T-helper 2 cell (primary cell): ENCODE results near the gene CHMP4A.

ENCODE experiments used
- DNase-seq, 5 experiments: peaks; one replicate each; pipeline versions ENCODE4 v3.0.0 to v3.0.0-alpha.2; 2012 to 2022
- total RNA-seq, 2 donors: gene quantifications; one replicate each; lab custom pipeline; 2026; lab: John Stamatoyannopoulos, UW

The CHMP4A gene
- 8.7 to 12.3 reads per million in 2 donors for total RNA-seq

- DNase-seq: peak; percentile 88 to 99 (median 95)
Observed at GRCh38 chr14:24212924-24213865, at the start of gene CHMP4A. CHMP4A (minus strand) TSS chr14:24213488; CDS start chr14:24213439, 49 bp downstream.

GRCh38 chr14:24261969-24262327 is 48.7 kb upstream of the CHMP4A start:
- DNase-seq: no peak

- no peak for DNase-seq
Observed at GRCh38 chr14:24261256-24261968, 48.1 kb upstream of the CHMP4A start.

- DNase-seq: no peak
Observed at GRCh38 chr14:24260780-24261157, 47.5 kb upstream of the CHMP4A start.

GRCh38 chr14:24260026-24260779 is 46.9 kb upstream of the CHMP4A start:
- DNase-seq: no peak

GRCh38 chr14:24259282-24260025 is 46.2 kb upstream of the CHMP4A start:
- DNase-seq: no peak

- no peak for DNase-seq
Observed at GRCh38 chr14:24258548-24259265, 45.4 kb upstream of the CHMP4A start.

- DNase-seq: no peak
Observed at GRCh38 chr14:24258119-24258518, 44.8 kb upstream of the CHMP4A start.

- DNase-seq: no peak
Observed at GRCh38 chr14:24256960-24257359, 43.7 kb upstream of the CHMP4A start.

GRCh38 chr14:24255931-24256711 is 42.8 kb upstream of the CHMP4A start:
- no peak for DNase-seq

GRCh38 chr14:24255438-24255837 is 42.1 kb upstream of the CHMP4A start:
- no peak for DNase-seq

- no peak for DNase-seq
Observed at GRCh38 chr14:24254630-24255392, 41.5 kb upstream of the CHMP4A start.

GRCh38 chr14:24253936-24254335 is 40.6 kb upstream of the CHMP4A start:
- DNase-seq: no peak

GRCh38 chr14:24252289-24253124 is 39.2 kb upstream of the CHMP4A start:
- DNase-seq: no peak

GRCh38 chr14:24251880-24252288 is 38.6 kb upstream of the CHMP4A start:
- DNase-seq: no peak

GRCh38 chr14:24250354-24250753 is 37.1 kb upstream of the CHMP4A start:
- no peak for DNase-seq

- no peak for DNase-seq
Observed at GRCh38 chr14:24249230-24250021, 36.1 kb upstream of the CHMP4A start.

- peak in 1 of 5 experiments; percentile 60 for DNase-seq
Observed at GRCh38 chr14:24247422-24247821, 34.1 kb upstream of the CHMP4A start.
